ENCODE results near the gene FKBP1B.

The FKBP1B gene

GRCh38 chr2:24009680-24010476 is 39.7 kb upstream of the FKBP1B start, which contains the start of gene MFSD2B:
Gene MFSD2B (plus strand): TSS chr2:24010085. CDS start chr2:24010097, 12 bp downstream.
- ATAC-seq = peak; percentile 61
- TF ChIP-seq RARB (CRISPR knock-in tag; IDR thresholded peaks at IDR 0.05) (no peak), ZC3H10 (CRISPR knock-in tag; IDR thresholded peaks at IDR 0.05) (no peak), ZNF70 (CRISPR knock-in tag; IDR thresholded peaks at IDR 0.05) (no peak), CSRNP3 (CRISPR knock-in tag; IDR thresholded peaks at IDR 0.05) (no peak), ZNF8 (CRISPR knock-in tag; IDR thresholded peaks at IDR 0.05) (no peak), ARNTL (CRISPR knock-in tag; IDR thresholded peaks at IDR 0.05; ENCODE audit: borderline replicate concordance, low read depth) (no peak), OSR1 (CRISPR knock-in tag; IDR thresholded peaks at IDR 0.05) (no peak), SNAI2 (CRISPR knock-in tag; IDR thresholded peaks at IDR 0.05) (no peak), GLIS3 (CRISPR knock-in tag; IDR thresholded peaks at IDR 0.05) (no peak), CSDC2 (CRISPR knock-in tag; IDR thresholded peaks at IDR 0.05) (no peak), ZNF565 (CRISPR knock-in tag; conservative IDR thresholded peaks at IDR 0.05; ENCODE audit: low read depth) (no peak), ISL1 (CRISPR knock-in tag; IDR thresholded peaks at IDR 0.05) (no peak), TCF4 (CRISPR knock-in tag; IDR thresholded peaks at IDR 0.05; ENCODE audit: borderline replicate concordance) (no peak)

- ATAC-seq = peak; percentile 39
- no peak for TF ChIP-seq TSHZ2 (CRISPR knock-in tag; IDR thresholded peaks at IDR 0.05)
- TF ChIP-seq ESRRG (CRISPR knock-in tag; IDR thresholded peaks at IDR 0.05) = no peak
- TF ChIP-seq, protein P1, sequence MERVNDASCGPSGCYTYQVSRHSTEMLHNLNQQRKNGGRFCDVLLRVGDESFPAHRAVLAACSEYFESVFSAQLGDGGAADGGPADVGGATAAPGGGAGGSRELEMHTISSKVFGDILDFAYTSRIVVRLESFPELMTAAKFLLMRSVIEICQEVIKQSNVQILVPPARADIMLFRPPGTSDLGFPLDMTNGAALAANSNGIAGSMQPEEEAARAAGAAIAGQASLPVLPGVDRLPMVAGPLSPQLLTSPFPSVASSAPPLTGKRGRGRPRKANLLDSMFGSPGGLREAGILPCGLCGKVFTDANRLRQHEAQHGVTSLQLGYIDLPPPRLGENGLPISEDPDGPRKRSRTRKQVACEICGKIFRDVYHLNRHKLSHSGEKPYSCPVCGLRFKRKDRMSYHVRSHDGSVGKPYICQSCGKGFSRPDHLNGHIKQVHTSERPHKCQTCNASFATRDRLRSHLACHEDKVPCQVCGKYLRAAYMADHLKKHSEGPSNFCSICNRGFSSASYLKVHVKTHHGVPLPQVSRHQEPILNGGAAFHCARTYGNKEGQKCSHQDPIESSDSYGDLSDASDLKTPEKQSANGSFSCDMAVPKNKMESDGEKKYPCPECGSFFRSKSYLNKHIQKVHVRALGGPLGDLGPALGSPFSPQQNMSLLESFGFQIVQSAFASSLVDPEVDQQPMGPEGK (CRISPR knock-in tag; IDR thresholded peaks at IDR 0.05; ENCODE audit: borderline replicate concordance) = no peak
- no peak for TF ChIP-seq CREB5 (CRISPR knock-in tag; IDR thresholded peaks at IDR 0.05; ENCODE audit: low read depth)
- TF ChIP-seq ZC3H10 (CRISPR knock-in tag; IDR thresholded peaks at IDR 0.05) = no peak
- TF ChIP-seq RARB (CRISPR knock-in tag; IDR thresholded peaks at IDR 0.05) = no peak
- TF ChIP-seq CSDC2 (CRISPR knock-in tag; IDR thresholded peaks at IDR 0.05) = no peak
- TF ChIP-seq ZNF70 (CRISPR knock-in tag; IDR thresholded peaks at IDR 0.05) = no peak
- no peak for TF ChIP-seq TOX (CRISPR knock-in tag; IDR thresholded peaks at IDR 0.05; ENCODE audit: borderline replicate concordance)
- no peak for TF ChIP-seq ZFP30 (CRISPR knock-in tag; IDR thresholded peaks at IDR 0.05)
- TF ChIP-seq CSRNP3 (CRISPR knock-in tag; IDR thresholded peaks at IDR 0.05) = no peak
These were observed 38.9 kb upstream of the FKBP1B start for GRCh38 chr2:24010477-24011249.
